ENCODE data around the gene ALPL. TPM values are rescaled to one million over a fixed set of nuclear protein-coding genes. Genes with fewer than 3 reads are reported as not detected.

ALPL gene
- total RNA-seq, 1 experiment from 2014 or later = 84.8 TPM

DNA sequence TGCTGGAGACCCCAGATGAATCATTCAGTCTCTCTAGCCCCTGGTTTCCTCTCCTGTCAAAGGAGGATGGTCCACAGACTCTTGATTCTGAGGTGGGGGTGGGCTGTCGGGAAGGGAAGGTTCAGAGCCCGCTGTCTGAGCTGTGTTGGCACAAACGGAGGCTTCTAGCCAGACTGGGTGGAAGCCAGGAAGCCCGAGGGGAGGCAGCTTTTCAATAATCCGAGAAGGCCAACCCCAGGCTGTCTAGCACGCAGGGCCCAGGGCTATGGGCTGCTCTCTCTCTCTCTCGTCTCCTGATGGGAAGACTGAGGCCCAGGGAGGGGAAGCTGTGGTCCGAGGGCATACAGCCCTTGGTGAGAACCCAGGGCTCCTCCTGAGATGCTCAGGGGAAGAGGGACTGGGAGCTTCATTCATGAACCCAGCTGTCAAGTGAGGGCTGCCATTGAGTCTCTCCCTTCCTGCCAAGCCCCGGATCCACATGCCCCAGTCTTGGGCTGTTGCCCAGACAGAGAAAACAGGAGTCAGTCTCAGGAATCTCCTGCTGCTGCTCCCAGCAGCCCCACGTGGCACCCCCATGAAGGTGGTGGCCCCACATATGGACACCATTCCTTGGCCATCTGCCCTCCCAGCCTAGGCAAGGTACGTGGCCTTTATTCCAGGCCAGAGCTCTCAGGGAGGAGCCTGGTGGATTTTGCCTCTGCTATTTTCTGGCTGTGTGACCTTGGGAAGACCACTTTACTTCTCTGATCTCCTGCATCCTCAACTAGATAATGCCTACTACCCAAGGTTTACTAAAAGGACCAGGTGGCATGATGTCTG, 115.6 kb downstream of the ALPL start:
- no CpG with 5 or more reads among the region's 11 CpGs for WGBS (ENCODE audit: extremely low coverage, insufficient read length, low lambda C conversion rate)
- H2AK5ac ChIP-seq (ENCODE audit: insufficient read length, low read length) = no peak overlapping the region
- H3K79me1 ChIP-seq (ENCODE audit: insufficient read depth, low read depth, low read length, poor library complexity, severe bottlenecking) = no peaks in the 10 kb centered on the region
- Mint-ChIP-seq H3K27ac (no peak overlapping the region), H3K4me3 (no peak overlapping the region), H3K9me3 (no peaks in the 10 kb centered on the region; a peak in 2 of 5 replicates), H3K4me1 (peaks cover 23 to 28% of the 10 kb centered on the region in 2 experiments), H3K27me3 (ENCODE audit: low read depth) (peaks cover 10% of the 10 kb centered on the region), H3K36me3 (ENCODE audit: insufficient read depth in 1 of 3, low read depth in 3 of 3) (no peaks in the 10 kb centered on the region)
- no peak overlapping the region for H2BK20ac ChIP-seq (ENCODE audit: low read depth, low read length, poor library complexity, severe bottlenecking)
- H2BK120ac ChIP-seq (ENCODE audit: low read depth, low read length, poor library complexity, severe bottlenecking) = no peak overlapping the region
- H3K23me2 ChIP-seq (ENCODE audit: insufficient read length, low read depth, low read length, poor library complexity, severe bottlenecking) = peaks cover 4% of the 10 kb centered on the region
- H4K91ac ChIP-seq (ENCODE audit: insufficient read length, low read depth, low read length) = no peak overlapping the region
- no peak overlapping the region for H3K18ac ChIP-seq (ENCODE audit: insufficient read length, low read depth, low read length)
- H3K23ac ChIP-seq (ENCODE audit: insufficient read length, low read depth, low read length) = no peak overlapping the region
- H3K4me1 ChIP-seq (ENCODE audit: insufficient read depth, low read length) = peaks cover 9% of the 10 kb centered on the region; the same call in 1 of the 2 replicates
- H3K9ac ChIP-seq (ENCODE audit: extremely low read depth, insufficient read length, low read length) = no peak overlapping the region
- no peaks in the 10 kb centered on the region for H4K20me1 ChIP-seq (ENCODE audit: control insufficient read depth, insufficient read depth, insufficient read length)
- no peak overlapping the region for H3K56ac ChIP-seq (ENCODE audit: insufficient read length, low read depth, low read length)
- no peak overlapping the region for H3K4me2 ChIP-seq (ENCODE audit: insufficient read depth, insufficient read length, low read length)
- no peak overlapping the region for H2BK15ac ChIP-seq (ENCODE audit: low read depth, low read length)
- DNase-seq = no peak
- H2BK12ac ChIP-seq (ENCODE audit: insufficient read length, low read depth, low read length) = no peak overlapping the region
- H4K5ac ChIP-seq (ENCODE audit: insufficient read length, low read depth, low read length) = no peak overlapping the region
- no peak overlapping the region for H3T11ph ChIP-seq (ENCODE audit: low read length)
- TF ChIP-seq, protein P1, sequence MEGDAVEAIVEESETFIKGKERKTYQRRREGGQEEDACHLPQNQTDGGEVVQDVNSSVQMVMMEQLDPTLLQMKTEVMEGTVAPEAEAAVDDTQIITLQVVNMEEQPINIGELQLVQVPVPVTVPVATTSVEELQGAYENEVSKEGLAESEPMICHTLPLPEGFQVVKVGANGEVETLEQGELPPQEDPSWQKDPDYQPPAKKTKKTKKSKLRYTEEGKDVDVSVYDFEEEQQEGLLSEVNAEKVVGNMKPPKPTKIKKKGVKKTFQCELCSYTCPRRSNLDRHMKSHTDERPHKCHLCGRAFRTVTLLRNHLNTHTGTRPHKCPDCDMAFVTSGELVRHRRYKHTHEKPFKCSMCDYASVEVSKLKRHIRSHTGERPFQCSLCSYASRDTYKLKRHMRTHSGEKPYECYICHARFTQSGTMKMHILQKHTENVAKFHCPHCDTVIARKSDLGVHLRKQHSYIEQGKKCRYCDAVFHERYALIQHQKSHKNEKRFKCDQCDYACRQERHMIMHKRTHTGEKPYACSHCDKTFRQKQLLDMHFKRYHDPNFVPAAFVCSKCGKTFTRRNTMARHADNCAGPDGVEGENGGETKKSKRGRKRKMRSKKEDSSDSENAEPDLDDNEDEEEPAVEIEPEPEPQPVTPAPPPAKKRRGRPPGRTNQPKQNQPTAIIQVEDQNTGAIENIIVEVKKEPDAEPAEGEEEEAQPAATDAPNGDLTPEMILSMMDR (conservative IDR thresholded peaks at IDR 0.05) = no peak
- no peak overlapping the region for H3K4ac ChIP-seq (ENCODE audit: low read depth, low read length)
- no peak overlapping the region for H2BK5ac ChIP-seq (ENCODE audit: insufficient read length, low read length)
- H4K8ac ChIP-seq (replicated peaks; ENCODE audit: insufficient read length, low read depth, low read length) = no peak overlapping the region
- H3K27ac ChIP-seq (ENCODE audit: insufficient read length, low read depth, low read length) = no peak overlapping the region
- H3K14ac ChIP-seq (ENCODE audit: insufficient read depth, low read length) = no peak overlapping the region; the same call in 1 of the 2 replicates
- peaks cover 3% of the 10 kb centered on the region; the same call in 1 of the 2 replicates for H3K27me3 ChIP-seq (ENCODE audit: insufficient read depth, low read length)
- H3K9me3 ChIP-seq (ENCODE audit: control insufficient read depth, low read depth, low read length) = no peaks in the 10 kb centered on the region
- no peak overlapping the region for H2AFZ ChIP-seq (ENCODE audit: low read length)
- H3K79me2 ChIP-seq (ENCODE audit: insufficient read depth, low read length) = no peaks in the 10 kb centered on the region
